HepG2 (cell line): ENCODE measurements around the gene PARD3. TPM values are rescaled to one million over a fixed set of nuclear protein-coding genes. Genes with fewer than 3 reads are reported as not detected.

Experiments
- ATF4 ChIP-seq, 2 experiments: fragments of 450-650 bp in 1 of 2; sonication (generic) in 1 of 2; formaldehyde crosslinking; IDR thresholded peaks; 2 replicates each; pipeline versions ENCODE4 v1.5.0 to v1.8.0; 2020 to 2022; ENCODE audit warnings: mild to moderate bottlenecking in 1 of 2, missing genetic modification reagents in 1 of 2
- CHCHD3 ChIP-seq: sonication (generic); formaldehyde crosslinking; IDR thresholded peaks from 2 replicates; pipeline ENCODE4 v1.8.0; 2022; ENCODE audit warnings: mild to moderate bottlenecking, missing genetic modification reagents, moderate library complexity
- CTCF ChIP-seq: sonication (generic); formaldehyde crosslinking; IDR thresholded peaks from 2 replicates; pipeline ENCODE4 v1.5.0; 2020; ENCODE audit warnings: mild to moderate bottlenecking, missing genetic modification reagents, moderate library complexity
- DPF2 ChIP-seq: sonication (generic); formaldehyde crosslinking; IDR thresholded peaks from 2 replicates; pipeline ENCODE4 v1.4.0; 2020; ENCODE audit warnings: mild to moderate bottlenecking, low read depth, missing genetic modification reagents, borderline replicate concordance
- FOXA1 ChIP-seq, 2 experiments: fragments of 450-650 bp in 1 of 2; sonication (generic) in 1 of 2; formaldehyde crosslinking in 1 of 2; IDR thresholded peaks; 2 replicates each; pipeline versions ENCODE4 v1.4.0 to v1.6.1; 2016 to 2020; ENCODE audit warnings: missing genetic modification reagents in 1 of 2
- GATA4 ChIP-seq: sonication (generic); IDR thresholded peaks from 2 replicates; pipeline ENCODE4 v1.6.1; 2016; ENCODE audit warnings: antibody characterized with exemption, low read depth, borderline replicate concordance
- GLI4 ChIP-seq: sonication (generic); formaldehyde crosslinking; IDR thresholded peaks from 2 replicates; pipeline ENCODE4 v1.5.1; 2020; ENCODE audit warnings: missing genetic modification reagents, mild to moderate bottlenecking, moderate library complexity, borderline replicate concordance
- HDAC1 ChIP-seq: sonication (generic); formaldehyde crosslinking; IDR thresholded peaks from 2 replicates; pipeline ENCODE4 v1.5.1; 2020; ENCODE audit warnings: mild to moderate bottlenecking, missing genetic modification reagents
- HDAC2 ChIP-seq: sonication (generic); formaldehyde crosslinking; IDR thresholded peaks from 2 replicates; pipeline ENCODE4 v1.4.0; 2020; ENCODE audit warnings: missing genetic modification reagents
- MLXIP ChIP-seq: sonication (generic); formaldehyde crosslinking; IDR thresholded peaks from 2 replicates; pipeline ENCODE4 v1.9.0; 2021; ENCODE audit warnings: missing genetic modification reagents, borderline replicate concordance
- RELA ChIP-seq: sonication (generic); formaldehyde crosslinking; IDR thresholded peaks from 2 replicates; pipeline ENCODE4 v1.4.0; 2020; ENCODE audit warnings: missing genetic modification reagents
- SMYD3 ChIP-seq: sonication (generic); formaldehyde crosslinking; IDR thresholded peaks from 2 replicates; pipeline ENCODE4 v1.8.1; 2023; ENCODE audit warnings: mild to moderate bottlenecking, missing genetic modification reagents
- THYN1 ChIP-seq: sonication (generic); formaldehyde crosslinking; IDR thresholded peaks from 2 replicates; pipeline ENCODE4 v1.8.1; 2023; ENCODE audit warnings: low read depth, mild to moderate bottlenecking, moderate library complexity, missing genetic modification reagents, borderline replicate concordance
- ZBTB14 ChIP-seq: sonication (generic); formaldehyde crosslinking; IDR thresholded peaks from 2 replicates; pipeline ENCODE4 v1.4.0; 2020; ENCODE audit warnings: missing genetic modification reagents
- ZBTB21 ChIP-seq: sonication (generic); formaldehyde crosslinking; IDR thresholded peaks from 2 replicates; pipeline ENCODE4 v1.4.0; 2020; ENCODE audit warnings: missing genetic modification reagents
- ZBTB38 ChIP-seq: sonication (generic); formaldehyde crosslinking; IDR thresholded peaks from 2 replicates; pipeline ENCODE4 v1.5.1; 2020; ENCODE audit warnings: mild to moderate bottlenecking, missing genetic modification reagents
- ZNF225 ChIP-seq: sonication (generic); formaldehyde crosslinking; IDR thresholded peaks from 2 replicates; pipeline ENCODE4 v1.4.0; 2020; ENCODE audit warnings: mild to moderate bottlenecking, missing genetic modification reagents
- ZNF354B ChIP-seq: sonication (generic); formaldehyde crosslinking; IDR thresholded peaks from 2 replicates; pipeline ENCODE4 v1.8.0; 2022; ENCODE audit warnings: mild to moderate bottlenecking, missing genetic modification reagents
- ZNF468 ChIP-seq: sonication (generic); formaldehyde crosslinking; IDR thresholded peaks from 2 replicates; pipeline ENCODE4 v1.8.0; 2022; ENCODE audit warnings: mild to moderate bottlenecking, moderate library complexity, missing genetic modification reagents
- ZNF484 ChIP-seq: sonication (generic); formaldehyde crosslinking; IDR thresholded peaks from 2 replicates; pipeline ENCODE4 v1.5.1; 2020; ENCODE audit warnings: mild to moderate bottlenecking, low read depth, missing genetic modification reagents, borderline replicate concordance
- ZNF556 ChIP-seq: sonication (generic); formaldehyde crosslinking; IDR thresholded peaks from 2 replicates; pipeline ENCODE4 v1.4.0; 2020; ENCODE audit warnings: mild to moderate bottlenecking, missing genetic modification reagents, borderline replicate concordance
- polyA plus RNA-seq, 8 experiments: library from polyadenylated mRNA; depleted of rRNA in 3 of 8; stranded (reverse) in 7 of 8; unstranded in 1 of 8; fragments of >200 nt; fragmentation: Illumina TruSeq in 4 of 8; extraction: Trizol in 4 of 8; gene quantifications; 2 replicates each; pipeline versions ENCODE4 v1.2.1 to v1.2.3, GENCODE V29; 2011 to 2016; ENCODE audit warnings: low read depth in 4 of 8, missing spikeins in 1 of 8, mixed read lengths in 1 of 8; ENCODE audit not compliant: insufficient read depth in 1 of 8
- total RNA-seq, 5 experiments: library from RNA; depleted of rRNA; stranded (reverse); fragments of >200 nt; fragmentation: Illumina TruSeq; extraction: Trizol; gene quantifications; 2 replicates each; pipeline ENCODE4 v1.2.3, GENCODE V29; 2016; ENCODE audit warnings: low read depth in 1 of 5
- TF ChIP-seq, protein P1 (sequence below): sonication (generic); formaldehyde crosslinking; IDR thresholded peaks from 2 replicates; pipeline ENCODE4 v1.8.1; 2022; ENCODE audit warnings: mild to moderate bottlenecking, missing genetic modification reagents

PARD3 gene
- total and polyA plus RNA-seq, 2 of the 13 experiments (the other 11 are each of a cell fraction or from before 2014, with no cell fraction given) = 40.9 to 60.0 TPM

DNA sequence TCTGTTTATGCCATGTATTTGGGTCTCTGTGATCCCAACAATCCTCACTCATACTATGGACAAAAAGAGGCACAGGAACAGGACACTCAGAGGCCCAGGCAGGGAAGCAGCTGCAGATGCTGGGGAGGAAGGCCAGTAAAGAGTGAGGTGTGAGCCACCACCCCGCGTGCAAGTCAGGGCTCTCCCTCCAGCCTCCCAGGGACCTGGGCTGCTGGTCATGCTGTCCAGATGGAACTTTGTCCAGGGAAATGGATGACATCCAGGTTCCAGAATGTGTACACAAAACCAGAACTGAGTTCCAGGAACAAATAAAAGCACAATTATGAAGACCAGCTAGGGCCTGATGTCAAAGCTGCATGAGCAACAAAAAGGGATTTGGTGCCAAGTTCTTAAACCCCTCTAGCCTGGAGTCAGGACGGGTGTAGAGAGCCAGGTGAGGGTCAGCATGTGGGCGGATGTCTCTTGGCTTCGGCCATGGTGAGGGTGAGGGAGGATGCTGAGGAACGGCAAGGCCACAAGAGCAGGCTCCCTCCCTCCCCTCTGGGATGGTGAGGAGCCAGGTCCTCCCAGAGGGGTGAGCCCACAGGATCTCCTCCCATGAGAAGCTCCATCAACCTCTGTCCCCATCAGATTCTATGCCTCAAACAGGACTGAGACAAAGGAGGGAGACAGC, 739.7 kb downstream of the PARD3 start (continued):
- no peak for TF ChIP-seq HDAC1
- TF ChIP-seq ZNF354B (CRISPR knock-in tag) = no peak
- no peak for TF ChIP-seq ZNF225 (CRISPR knock-in tag)
- no peak for TF ChIP-seq ZBTB21 (CRISPR knock-in tag)
- no peak for TF ChIP-seq CTCF
- peak; percentile 25; the same call in 1 of the 2 replicates for TF ChIP-seq SMYD3 (CRISPR knock-in tag)
- TF ChIP-seq ATF4 (CRISPR knock-in tag; IDR thresholded peaks at IDR 0.05) = no peak
- no peak for TF ChIP-seq RELA
- no peak for TF ChIP-seq ZNF468 (CRISPR knock-in tag)
- TF ChIP-seq CHCHD3 = no peak
- TF ChIP-seq ZNF556 (CRISPR knock-in tag) = no peak
- no peak for TF ChIP-seq ZBTB38 (CRISPR knock-in tag)
- TF ChIP-seq MLXIP (CRISPR knock-in tag) = no peak
- TF ChIP-seq GATA4 = no peak
- TF ChIP-seq, protein P1, sequence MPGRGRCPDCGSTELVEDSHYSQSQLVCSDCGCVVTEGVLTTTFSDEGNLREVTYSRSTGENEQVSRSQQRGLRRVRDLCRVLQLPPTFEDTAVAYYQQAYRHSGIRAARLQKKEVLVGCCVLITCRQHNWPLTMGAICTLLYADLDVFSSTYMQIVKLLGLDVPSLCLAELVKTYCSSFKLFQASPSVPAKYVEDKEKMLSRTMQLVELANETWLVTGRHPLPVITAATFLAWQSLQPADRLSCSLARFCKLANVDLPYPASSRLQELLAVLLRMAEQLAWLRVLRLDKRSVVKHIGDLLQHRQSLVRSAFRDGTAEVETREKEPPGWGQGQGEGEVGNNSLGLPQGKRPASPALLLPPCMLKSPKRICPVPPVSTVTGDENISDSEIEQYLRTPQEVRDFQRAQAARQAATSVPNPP = no peak
- TF ChIP-seq HDAC2 (CRISPR knock-in tag) = no peak
- TF ChIP-seq THYN1 (CRISPR knock-in tag) = no peak
- no peak for TF ChIP-seq DPF2
- TF ChIP-seq FOXA1 (IDR thresholded peaks at IDR 0.05) = no peak
- TF ChIP-seq FOXA1 (CRISPR knock-in tag; IDR thresholded peaks at IDR 0.05) = no peak
- TF ChIP-seq ZBTB14 (CRISPR knock-in tag) = no peak
- TF ChIP-seq GLI4 (CRISPR knock-in tag) = no peak
- TF ChIP-seq ZNF484 = no peak
